Left lobe of liver (tissue), 2 donors: ENCODE results near the gene AGFG1. TPM values are rescaled to one million over a fixed set of nuclear protein-coding genes. Genes with fewer than 3 reads are reported as not detected.
A peak's percentile ranks its signal among the peaks of the same experiment; 100 is the strongest.
"Not testable (repeated sequence)": the region's sequence is repeated elsewhere in the genome, so short reads cannot be mapped to it uniquely, and the experiment has no call there.

Experiments used
- ATAC-seq: fragments of 200-7000 bp; cut with Tn5 transposase; one replicate; pipeline ENCODE4 v1.9.1; 2020; ENCODE audit warnings: mild to moderate bottlenecking, moderate library complexity
- DNase-seq: peaks from one replicate; pipeline ENCODE4 v3.0.0-alpha.2; 2020; ENCODE audit warnings: low spot score
- total RNA-seq: library from RNA; stranded (reverse); gene quantifications from one replicate; pipeline ENCODE4 v1.2.1, GENCODE V29; 2021
- donor health status: DM: no; HTN: no; CAD: no; lungs with moderate emphysema.
- donor health status: DM: no; HTN: yes; CAD: no.

The AGFG1 gene
- total RNA-seq, 1 donor from 2014 or later = 21.9 TPM

DNA sequence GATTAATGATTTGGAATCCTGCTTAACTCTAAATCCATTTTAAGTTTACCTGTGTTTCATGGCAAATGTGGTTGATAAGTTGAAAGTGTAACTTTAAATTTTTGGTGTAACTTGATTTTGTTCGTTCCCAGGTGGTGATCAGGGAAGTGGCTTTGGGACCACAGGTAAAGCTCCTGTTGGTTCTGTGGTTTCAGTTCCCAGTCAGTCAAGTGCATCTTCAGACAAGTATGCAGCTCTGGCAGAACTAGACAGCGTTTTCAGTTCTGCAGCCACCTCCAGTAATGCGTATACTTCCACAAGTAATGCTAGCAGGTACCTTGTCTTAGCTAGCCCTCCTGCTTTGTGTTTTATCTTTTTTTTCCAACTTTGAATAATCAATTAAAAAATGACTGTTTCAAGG is 62.8 kb downstream of the AGFG1 start:
- no peak for ATAC-seq
- no peak for DNase-seq

DNA sequence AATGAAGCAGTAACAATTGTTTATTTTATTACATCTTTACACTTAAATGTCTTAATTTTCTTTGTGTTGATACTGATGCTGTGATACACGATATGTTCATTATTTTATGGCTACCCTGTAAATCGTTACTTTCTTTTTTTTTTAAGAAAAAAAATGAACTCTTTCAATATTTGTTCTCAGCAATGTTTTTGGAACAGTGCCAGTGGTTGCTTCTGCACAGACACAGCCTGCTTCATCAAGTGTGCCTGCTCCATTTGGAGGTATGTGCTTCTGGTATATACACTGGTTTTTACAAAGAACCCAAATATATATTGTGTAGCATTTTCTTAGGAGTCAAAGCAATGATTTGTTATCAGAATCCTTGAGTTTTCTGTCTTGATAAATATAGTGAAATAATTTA is 64.5 kb downstream of the AGFG1 start:
- ATAC-seq (no peak), DNase-seq (no peak)

DNA sequence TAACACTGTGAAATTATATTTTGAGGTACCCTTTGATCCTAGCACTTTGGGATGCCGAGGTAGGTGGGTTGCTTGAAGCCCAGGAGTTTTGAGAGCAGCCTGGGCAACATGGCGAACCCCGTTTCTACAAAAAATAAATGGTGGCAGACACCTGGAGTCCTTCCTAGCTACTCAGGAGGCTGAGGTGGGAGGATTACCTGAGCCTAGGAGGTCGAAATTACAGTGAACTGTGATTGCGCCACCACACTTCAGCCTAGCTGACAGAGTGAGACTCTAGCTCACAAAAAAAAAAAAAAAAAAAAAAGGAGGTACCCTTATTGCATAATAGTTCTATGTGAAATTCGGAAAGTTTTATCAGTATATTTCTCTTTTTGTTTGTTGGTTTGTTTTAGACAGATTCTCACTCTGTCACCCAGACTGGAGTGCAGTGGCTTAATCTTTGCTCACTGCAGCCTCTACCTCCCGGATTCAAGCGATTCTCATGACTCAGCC is 67.6 kb downstream of the AGFG1 start:
- DNase-seq (no peak), ATAC-seq (no peak)

DNA sequence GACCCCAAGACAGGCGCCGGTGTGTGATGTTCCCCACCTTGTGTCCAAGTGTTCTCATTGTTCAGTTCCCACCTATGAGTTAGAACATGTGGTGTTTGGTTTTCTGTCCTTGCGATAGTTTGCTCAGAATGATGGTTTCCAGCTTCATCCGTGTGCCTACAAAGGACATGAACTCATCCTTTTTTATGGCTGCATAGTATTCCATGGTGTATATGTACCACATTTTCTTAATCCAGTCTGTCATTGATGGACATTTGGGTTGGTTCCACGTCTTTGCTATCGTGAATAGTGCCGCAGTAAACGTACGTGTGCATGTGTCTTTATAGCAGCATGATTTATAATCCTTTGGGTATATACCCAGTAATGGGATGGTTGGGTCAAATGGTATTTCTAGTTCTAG is 68.4 kb downstream of the AGFG1 start:
- DNase-seq, ATAC-seq: not testable (repeated sequence)

DNA sequence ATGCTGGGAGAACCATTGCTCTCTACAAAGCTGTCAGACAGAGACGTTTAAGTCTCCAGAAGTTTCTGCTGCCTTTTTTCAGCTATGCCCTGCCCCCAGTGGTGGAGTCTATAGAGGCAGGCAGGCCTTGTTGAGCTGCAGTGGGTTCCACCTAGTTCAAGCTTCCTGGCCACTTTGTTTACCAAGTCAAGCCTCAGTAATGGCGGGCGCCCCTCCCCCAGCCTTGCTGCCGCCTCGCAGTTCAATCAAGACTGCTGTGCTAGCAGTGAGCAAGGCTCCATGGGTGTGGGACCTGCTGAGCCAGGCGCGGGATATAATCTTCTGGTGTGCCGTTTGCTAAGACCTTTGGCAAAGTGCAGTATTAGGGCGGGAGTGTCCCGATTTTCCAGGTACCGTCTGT is 74.0 kb downstream of the AGFG1 start:
- DNase-seq = no peak
- ATAC-seq = no peak

DNA sequence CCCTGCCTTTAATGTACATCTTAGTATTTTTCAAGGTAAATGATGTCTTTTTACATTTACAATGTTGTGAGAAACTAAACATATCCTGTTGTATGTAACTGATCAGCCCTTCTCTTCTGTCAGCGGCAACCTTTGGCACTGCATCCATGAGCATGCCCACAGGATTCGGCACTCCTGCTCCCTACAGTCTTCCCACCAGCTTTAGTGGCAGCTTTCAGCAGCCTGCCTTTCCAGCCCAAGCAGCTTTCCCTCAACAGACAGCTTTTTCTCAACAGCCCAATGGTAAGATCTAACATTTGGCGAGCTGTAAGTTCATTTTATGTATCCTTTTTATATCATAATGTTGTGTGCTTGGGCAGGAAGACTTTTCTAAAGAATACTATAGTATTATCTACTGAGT is 79.9 kb downstream of the AGFG1 start:
- no peak for DNase-seq
- ATAC-seq = no peak

DNA sequence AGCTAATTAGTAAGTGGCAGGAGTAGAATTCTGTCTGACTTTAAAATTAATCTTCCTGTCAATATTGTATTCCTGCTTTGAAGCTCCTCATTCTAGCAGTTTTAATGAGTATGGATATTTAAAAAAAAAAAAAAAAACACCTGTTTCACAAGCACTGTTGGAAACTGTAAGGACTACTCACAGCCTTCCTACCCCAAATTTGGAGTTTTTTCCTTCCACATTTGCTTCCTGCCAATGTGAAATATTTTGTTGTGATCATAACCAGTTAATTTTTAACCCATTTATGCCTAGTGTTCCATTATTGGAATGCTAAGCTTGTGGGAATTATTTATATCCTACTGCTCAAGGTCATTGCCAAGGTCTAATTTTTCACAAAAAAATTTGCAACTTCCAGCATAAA is 90.6 kb downstream of the AGFG1 start:
- no peak for ATAC-seq
- DNase-seq = no peak

DNA sequence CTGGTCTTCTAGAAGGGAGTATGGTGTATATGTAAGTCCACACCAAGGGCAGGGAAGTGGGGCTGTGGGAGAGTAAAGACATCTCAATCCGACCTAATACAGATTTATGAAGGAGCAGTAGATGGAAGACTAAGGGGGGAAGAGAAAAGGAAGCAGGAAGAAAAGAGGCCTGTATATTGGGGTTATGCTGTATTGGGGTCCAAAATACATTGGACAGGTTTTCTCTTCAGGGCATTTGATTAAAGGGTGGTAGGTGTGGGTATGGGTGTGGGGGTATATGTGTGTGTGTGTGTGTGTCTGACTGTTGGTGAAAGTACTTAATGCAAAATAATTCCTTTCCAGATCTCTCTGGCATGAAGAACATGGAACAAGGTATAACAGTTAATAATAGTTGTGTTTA is 93.1 kb downstream of the AGFG1 start:
- no peak for DNase-seq
- no peak for ATAC-seq

DNA sequence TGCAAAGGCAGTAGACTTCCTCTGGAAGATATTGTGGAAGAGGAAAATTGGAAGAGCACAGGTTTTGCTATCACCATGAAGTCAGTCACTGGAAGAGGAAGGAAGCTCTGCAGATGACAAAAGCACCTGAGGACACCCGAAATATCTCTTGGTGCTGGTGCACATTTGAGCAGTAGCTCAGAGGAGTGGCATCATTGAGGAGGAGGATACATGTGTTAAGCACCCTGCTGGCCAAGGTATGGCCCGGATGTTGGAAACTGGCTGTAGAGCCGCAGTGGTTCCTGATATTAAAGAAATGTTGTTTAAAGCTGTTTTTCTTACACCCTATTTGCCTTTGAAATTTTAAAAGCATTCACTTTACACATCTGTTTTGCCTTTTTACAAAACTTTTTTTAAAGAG is 94.1 kb downstream of the AGFG1 start:
- DNase-seq (no peak), ATAC-seq (no peak)

DNA sequence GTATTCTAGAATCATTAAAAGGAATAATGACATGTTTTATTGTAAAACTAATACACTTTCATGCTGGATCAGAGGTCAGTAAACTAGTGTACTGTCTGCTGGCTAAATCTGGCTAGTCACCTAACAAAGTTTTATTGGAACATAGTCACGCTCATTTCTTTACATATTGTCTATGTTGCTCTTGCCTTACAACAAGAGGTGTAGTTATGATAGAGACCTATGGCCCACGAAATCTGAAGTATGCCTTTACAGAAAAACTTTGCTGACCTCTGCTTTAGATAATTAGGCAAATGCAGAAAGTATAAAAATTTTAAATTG is 96.9 kb downstream of the AGFG1 start:
- ATAC-seq = no peak

DNA sequence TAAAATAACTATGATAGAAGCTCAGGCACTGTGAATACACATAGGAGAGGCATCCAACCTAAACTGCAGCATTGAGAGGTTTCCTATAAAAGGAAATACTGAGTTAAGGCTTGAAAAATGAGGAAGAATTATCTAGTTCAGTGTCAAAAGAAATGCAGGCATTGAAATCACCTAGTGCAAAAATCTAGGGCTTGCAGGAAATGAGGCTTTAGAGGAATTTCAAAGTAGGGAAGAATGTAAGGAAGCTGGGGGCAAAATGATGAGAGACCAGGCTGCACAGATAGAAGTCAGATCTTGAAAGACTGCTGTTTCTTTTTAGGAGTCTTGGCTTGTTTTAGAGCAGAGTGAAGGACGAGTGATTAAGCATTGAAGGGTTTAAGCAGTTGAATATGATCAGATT is 98.7 kb downstream of the AGFG1 start:
- ATAC-seq = no peak
- DNase-seq = no peak

More for the DNA sequence above, 96.9 kb downstream of the AGFG1 start:
- DNase-seq = no peak

DNA sequence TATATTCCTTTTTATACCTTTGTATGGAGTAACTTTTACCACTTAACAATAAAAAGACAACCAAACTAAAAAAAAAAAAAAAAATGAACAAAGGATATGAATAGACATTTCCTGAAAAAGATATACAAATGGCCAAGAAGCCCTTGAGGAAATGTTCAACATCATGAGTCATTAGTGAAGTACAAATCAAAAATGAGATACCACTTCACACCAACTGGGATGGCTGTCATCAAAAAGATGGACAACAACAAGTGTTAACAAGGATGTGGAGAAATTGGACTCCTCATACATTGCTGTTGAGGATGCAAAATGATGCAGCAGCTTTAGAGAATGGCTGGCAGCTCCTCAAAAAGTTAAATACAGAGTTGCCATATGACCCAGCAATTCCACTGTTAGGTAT is 104.2 kb downstream of the AGFG1 start:
- ATAC-seq (no peak), DNase-seq (no peak)

DNA sequence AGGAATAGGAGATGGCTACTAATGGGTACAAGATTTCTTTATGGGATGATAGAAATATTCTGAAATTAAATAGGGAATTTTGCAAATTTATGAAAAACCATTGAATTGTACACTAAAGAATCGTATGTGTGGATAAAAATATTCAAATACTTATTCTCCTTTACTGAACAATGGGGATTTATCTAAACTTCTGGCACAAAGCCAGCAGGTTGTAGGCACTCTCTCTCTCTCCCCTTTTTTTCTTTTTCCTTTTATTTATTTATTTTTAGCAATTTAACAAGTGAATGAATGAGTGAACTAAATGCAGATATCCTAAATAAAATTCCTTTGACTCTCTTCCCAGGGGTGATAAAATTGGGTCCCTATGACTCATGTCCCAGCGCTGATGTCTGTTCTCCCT is 104.9 kb downstream of the AGFG1 start:
- no peak for ATAC-seq
- DNase-seq = no peak

DNA sequence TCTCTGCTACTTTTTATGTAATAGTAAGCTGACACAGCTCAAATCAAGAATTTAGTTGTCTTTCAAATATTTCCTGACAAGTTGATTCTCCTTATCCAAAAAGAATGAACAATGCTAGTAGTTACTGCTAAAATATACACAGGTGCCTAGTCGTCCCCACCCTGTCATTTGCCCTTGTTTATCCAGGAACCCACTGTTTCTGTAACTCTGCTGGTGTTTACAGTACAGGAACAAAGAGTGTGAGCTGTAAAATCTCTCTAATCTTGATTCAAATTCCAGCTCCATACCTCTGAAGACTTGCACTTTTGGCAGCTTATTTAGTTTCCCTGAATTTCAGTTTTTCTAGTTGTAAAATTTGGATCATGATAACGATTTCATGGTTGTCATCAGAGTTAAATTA is 105.6 kb downstream of the AGFG1 start:
- ATAC-seq = no peak
- DNase-seq = no peak

DNA sequence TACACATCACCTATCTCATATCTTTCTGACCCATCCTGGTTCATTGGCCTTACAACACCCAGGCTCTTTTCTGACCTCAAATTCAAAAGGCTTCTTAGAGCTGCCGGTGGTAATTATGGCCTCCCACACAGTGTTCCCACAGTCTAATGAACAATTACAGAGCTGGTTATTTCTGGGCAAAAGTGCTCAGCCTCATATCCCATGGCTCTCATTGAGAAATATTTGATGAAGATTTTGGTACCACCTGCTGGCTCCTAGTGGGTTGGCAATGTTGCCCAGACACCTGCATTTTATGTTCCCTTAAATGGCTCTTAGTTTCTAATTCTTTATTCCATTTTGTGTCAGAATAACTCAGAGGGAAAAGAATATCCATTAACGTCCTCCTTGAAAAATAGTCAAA is 106.7 kb downstream of the AGFG1 start:
- no peak for DNase-seq
- peak; percentile 38 for ATAC-seq

DNA sequence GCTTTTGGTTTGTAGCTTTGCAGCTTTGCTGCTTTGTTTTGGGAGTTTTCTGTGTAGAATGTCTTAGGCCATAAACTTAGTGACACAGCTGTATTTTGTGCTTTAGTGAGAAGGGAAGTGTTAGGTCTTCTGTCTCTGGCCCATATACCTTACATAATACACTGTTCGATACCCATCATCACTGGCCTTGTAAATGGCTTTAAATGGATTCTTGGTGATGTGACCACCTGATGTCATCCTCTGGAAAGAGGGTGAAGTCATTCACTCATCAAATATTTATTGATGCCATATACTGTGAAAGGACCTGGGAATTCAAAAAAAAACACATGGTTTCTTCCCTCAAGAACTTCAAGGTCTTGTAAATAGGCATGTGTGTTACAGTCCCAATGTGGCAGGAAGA is 107.8 kb downstream of the AGFG1 start:
- ATAC-seq (no peak), DNase-seq (no peak)

DNA sequence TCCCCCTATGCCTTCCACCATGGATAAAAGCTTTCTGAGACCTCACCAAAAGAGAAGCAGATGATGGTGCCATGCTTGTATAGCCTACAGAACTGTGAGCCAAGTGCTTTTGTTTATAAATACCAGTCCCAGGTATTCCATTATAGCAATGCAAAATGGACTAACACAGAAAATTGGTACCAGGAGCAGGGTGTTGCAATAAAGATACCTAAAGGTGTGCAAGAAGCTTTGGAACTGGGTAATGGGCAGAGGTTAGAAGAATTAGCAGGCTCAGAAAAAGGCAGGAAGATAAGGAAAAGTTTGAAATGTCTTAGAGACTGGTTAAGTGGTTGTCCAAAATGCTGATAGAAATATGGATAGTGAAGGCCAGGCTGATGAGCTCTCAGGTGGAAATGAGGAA is 110.4 kb downstream of the AGFG1 start:
- ATAC-seq (no peak), DNase-seq (no peak)

DNA sequence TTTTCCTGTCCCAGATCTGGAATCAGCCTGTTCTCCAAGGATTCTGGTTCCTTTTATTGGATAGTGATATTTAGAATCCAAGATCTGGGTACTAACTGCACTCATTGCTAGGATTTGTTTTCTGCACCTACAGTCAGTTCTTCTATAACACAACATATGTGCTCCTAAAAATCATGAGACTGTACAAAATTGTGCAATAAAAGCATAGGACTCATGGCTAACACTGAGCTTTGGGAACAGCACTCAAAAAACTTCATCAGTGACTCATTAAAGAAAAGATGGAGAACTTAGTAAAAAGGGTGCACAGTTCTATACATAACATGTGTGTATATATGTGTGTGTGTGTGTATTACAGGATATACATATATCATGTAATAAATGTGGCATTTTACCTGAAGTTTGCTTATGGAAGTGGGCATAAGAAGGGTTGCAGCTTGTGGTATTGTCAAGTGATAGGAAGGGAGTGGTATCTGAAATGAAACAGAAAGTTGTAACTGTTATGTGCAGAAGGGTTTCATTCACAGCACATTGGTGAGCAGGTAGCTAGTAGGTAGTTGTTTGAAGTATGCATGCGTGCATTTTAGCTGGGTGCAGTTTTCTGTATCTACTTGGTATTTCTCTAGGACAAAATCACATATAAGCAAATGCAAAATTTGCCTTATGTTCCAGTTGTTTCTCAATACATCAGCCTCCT is 120.9 kb downstream of the AGFG1 start:
- ATAC-seq (no peak), DNase-seq (no peak)

DNA sequence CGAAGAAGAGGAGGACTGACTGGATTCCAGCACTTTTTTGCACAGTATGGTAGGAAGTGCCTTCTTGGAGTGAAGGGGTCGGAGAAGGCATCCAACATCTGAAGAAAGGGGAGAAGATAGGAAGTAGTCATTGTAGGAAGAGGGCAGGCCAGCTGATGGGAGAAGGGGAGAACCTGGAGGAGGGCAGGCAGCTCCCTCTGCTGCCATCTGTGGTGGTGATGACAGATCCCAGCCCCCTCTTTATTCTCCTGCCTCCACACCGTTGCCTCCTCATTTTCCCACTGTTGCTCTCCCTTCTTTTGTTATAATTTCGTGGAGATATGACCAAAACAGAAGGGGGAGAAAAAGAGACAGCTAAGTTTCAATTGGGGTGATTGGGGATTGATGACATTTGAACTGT is 123.8 kb downstream of the AGFG1 start:
- no peak for DNase-seq
- no peak for ATAC-seq

DNA sequence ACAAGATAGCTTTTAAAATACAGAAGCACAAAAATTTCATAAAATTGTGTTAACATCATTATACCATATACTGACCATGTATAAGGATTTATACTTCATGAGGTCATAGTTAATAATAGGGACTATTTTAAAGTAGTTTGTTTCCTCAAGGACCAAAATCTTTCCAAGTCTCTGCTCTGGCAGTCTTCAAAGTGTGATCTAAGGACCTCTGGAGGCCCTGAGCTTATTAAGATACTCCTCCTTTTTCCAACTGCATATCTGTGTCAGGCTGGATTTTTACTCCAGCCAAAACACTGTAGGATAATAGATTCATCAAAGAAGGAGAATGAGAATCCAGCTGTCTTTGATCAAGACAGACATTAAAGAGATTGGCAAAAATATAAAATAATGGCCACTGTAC is 125.1 kb downstream of the AGFG1 start:
- ATAC-seq = no peak
- DNase-seq = no peak

DNA sequence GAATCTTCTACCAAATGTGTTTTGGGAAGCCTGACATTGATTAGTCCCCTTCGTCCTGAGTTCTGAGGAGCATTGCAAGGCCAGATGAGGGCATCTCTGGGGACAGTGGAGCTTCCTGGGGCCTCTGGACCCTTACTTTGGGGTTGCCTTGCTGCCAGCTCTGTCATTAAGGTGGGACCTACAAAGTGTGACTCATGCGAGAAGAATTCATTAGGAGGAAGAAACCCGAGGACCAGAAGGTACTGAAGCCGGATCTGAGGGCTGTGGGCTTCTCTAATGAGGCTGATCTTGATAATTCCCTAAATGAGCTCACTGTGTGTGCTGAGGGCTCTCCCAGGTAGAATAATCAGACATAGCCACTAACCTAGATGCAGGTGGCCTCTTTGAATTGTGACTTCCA is 126.0 kb downstream of the AGFG1 start:
- DNase-seq (no peak), ATAC-seq (no peak)

DNA sequence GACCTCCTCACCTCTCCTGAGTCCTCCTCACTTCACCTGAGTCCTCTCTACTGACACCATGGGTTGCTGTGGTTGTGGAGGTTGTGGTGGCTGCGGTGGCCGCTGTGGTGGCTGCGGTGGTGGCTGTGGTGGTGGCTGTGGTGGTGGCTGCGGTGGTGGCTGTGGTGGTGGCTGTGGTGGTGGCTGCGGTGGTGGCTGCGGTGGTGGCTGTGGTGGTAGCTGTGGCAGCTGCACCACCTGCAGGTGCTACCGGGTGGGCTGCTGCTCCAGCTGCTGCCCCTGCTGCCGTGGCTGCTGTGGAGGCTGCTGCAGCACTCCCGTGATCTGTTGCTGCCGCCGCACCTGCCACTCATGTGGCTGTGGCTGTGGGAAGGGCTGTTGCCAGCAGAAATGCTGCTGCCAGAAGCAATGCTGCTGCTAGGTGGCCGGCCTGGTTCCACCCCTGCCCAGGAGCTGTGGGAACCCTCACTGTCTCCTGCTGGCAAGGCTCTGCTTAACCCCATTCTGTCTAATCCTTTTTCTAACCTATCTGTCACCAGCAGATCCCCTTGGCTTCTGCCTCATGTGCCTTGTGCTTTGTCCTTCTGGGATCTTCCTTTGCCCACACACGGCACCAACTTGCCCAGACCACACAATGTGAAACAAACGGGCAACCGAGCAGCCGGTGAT is 127.0 kb downstream of the AGFG1 start, which contains the start of gene SCYGR2:
TSS of gene SCYGR2 (plus strand) at position 59 of the 669 bp plus-strand sequence. CDS start at position 59, 0 bp downstream.
- not testable (repeated sequence) for ATAC-seq, DNase-seq

DNA sequence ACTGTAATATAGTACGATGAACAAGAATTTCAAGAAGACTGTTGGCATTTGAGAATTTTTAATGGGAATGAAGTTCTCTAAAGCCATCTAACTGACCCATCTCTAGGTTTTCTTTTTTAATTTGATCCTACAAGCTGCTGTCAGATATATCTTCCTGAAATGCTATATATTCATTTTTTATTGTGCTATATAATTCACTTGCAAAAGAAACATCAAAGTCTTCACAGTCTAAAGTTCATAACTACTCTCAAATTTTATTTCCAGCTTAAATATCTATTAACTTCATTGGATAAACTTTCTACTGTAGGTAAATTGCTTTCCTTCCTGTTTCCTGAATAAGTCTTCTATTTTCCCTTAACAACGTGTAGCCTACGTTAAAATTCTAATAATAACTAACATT is 130.4 kb downstream of the AGFG1 start:
- DNase-seq (no peak), ATAC-seq (no peak)
